Kasumi-1 (cell line): ENCODE measurements around the gene EML1.
"Not testable (repeated sequence)": the region's sequence is repeated elsewhere in the genome, so short reads cannot be mapped to it uniquely, and the experiment has no call there.

Experiments
- DNase-seq, 2 experiments: peaks; one replicate each; lab custom pipeline; 2025; lab: John Stamatoyannopoulos, UW

The EML1 gene

DNA sequence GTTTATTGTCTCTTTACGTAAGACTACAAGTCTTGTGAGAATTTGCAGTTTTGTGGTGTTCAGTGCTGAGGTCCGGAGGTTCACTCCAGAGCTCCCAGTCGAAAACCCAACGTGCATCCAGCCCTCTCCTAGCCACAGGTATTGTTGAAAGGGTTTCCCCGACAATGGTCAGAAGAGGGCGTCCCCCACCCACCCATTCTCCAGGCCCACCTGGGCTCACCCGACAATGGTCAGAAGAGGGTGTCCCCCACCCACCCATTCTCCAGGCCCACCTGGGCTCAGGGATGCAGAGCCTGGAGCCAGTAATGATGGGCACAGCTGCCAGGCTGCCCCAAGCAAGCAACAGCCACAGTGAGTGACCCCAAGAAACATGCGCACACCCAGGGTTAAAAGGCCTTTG, 145.2 kb downstream of the EML1 start:
- DNase-seq = no peak

DNA sequence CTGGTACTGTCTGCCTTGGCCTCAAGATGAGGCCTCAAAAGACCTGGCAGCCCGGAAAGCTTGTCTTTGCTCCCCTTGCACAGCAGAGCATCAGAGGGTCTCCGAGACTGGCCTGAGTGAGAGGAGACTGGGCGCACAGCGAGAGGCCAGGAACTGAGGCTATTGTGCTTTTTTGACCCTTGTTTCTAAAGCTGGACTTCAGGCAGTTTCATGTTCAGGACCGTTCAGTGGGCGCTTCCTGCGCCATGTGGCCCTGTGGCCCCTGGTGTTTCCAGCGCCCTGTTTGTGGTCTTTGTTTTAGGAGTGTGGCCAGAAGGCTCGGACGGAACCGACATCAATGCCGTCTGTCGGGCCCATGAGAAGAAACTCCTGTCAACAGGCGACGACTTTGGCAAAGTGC, 145.7 kb downstream of the EML1 start:
- DNase-seq = no peak

DNA sequence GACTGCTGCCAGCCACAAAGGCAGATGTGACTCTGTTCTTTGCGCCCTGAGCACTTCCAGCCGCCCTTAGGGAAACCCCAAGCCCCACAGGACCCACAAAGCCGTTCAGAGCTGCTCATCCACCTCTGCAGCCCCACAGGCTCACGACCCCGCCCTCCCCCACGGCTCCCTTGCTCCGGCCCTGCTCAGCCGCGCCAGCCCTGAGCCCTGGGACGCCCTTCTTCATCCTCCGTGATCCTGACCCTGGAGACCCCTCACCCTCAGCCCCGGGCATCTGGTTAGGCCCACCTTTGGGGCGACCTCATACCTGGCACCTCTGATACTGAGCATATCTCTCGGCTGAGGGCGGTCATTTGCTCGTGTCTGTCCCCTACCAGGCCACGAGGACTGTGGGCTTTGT, 146.2 kb downstream of the EML1 start:
- DNase-seq = no peak

DNA sequence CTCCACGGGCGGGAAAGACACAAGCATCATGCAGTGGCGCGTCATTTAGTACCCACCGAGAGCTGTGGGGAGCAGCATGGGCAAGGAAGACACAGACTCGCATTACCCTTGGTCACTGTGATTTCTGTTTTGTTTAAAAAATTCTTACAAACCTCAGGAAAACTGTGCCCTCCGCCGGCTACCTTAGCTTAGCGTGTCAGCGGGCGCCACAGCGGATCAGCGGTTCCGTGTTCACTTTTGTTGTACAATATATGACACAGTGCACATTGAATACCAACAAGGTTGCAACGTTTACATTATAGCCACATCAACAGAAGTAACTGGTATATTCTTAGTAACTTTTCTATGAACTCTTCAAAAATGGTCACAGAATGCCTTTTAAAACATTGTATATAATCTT, 146.9 kb downstream of the EML1 start:
- DNase-seq = no peak

DNA sequence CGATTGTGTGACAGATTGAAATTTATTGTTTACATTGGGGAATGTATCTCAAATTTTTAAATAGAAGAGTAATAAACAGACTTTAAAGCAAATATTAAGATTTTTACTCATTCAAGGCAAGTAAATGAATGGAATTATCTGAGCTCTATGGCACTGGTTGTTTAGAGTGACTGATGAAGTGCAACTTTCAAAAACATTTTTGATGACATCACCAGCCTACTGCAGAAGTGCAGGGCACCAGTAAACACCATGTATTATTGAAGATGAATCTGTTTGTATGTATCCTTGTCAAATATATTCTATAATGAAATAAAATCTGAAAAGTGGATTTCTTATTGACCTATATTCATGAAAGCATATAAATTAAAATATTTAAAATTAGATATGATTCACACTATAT, 148.0 kb downstream of the EML1 start:
- no peak for DNase-seq

DNA sequence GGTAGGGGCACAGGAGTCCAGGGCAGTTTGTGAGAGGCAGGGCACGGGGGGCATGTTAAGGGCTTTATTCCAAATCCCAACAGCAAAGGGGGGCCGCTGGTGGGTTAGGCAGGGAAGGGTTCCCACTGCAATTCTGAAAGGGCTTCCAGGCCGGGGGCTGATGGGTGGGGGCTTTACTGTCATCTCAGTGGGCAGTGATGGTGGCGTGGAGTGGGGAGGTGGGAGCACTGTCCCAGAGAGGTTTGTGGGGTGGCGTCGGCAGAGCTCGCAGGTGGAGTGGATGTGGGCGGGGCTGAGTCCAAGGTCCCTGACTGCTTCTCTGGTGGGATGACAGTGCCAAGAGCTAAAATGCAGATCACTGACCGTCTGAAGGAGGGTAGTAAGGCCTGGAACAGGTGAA, 150.4 kb downstream of the EML1 start:
- no peak for DNase-seq

DNA sequence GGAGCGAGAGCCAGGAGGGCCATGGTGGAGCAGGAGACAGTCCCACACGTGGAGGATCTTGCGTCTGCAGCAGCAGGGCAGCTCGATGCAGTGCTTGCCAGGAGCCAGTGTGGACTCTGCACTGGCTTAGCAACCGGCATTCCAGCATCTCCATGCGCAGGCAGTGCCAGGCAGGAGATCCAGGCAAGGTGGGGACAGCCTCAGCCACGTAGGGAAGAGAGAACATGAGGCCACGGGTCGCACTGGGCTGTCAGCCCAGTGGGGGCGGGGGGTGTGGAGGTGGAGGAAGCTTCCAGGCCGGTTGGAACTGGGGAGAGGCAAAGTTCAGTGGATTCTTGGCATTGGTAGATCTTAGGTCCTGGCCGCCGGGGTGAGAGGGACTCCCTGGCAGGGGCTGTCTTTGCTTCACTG, 151.0 kb downstream of the EML1 start:
- DNase-seq = no peak

DNA sequence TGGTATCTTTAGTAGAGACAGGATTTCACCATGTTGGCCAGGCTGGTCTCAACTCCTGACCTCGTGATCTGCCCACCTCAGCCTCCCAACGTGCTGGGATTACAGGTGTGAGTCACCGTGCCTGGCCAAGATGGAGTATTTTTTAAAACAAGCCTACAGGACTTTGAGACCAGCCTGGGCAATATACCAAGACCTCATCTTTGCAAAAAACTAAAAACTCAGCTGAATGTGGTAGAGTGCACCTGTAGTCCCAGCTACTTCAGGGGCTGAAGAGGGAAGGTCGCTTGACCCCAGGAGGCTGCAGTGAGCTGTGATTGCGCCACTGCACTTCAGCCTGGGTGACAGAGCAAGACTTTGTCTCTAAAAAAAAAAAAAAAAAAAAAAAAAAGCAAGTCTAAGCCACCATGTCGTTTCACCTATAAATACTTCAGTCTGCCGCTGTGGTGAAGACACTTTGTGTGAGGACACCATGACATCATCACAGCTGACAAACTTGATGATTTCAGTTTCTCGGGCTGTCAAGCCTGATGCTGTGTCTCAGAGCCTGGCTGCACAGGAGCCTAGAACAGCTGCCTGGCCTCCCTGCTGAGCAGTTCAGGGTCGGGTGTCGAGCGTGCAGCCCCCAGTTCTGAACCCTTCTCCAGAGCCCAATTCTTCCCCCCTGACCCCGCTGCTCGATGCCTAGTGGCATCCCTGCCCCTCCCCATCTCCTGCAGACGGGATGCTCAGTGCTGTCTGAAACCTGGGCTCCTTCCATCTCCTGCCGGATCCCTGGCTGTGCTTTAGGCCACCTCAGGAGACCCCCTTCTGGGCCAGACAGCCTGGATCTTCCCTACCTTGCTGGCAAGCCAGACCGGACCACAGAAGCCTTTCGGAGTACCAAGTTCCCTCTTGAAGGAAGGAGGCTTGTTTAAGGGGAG, 152.8 kb downstream of the EML1 start:
- no peak for DNase-seq

DNA sequence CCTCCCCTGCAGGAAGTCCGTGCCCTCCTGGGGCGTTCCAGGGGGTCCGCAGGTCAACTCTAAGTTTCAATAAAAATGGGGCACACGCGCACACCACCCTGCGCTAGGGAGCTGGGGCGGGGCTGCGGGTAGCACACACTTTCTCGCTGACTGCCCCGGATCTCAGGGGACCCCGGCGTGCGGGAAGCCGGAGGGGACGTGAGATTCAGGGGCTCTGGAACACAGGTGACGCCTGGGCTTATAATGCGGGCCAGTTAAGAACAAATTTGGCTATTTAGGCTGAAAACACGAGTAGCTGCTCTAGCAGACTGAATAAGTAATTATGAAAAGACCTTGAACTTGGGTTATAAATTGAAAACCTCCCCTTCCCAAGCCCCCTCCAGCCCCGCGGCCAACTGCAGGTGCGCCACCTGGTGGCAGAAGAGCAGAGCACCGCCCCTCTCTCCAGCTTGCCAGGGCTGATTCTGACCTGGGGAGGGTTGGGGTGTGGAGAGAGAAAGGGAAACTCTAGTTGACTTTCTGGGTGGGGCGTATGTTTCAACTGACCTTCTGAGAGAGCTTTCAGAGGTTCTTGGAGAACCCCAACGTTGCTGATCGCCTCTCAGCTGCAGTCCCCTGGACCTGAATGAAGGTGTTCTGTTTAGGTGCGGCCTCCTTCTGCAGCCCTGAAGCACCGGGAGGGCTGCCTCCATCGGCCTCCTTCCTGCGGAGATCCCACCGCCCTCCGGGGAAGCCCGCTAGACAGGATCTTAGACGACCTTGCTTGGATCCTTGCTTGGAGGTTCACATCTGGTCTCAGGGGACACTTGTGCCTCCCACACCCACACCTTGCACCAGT, 153.7 kb downstream of the EML1 start:
- DNase-seq = peak; percentile 22 to 23

DNA sequence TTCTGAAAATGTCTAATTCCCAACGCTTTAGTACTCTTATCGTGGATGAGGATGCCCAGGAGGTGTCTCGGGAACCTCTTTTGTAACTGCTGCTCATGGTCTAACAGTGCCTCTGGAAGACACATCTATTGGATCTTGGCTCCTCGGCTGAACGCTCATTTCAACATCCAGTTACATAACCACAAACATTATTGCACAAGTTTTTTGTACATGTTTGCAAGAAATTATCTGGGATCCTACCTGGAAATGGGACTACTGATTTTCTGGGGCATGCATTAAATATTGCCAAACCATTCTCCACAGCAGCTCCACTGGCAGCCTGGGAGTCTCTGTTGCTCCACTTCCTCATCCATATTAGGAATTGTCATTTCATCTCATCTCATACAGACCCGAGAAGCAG, 154.5 kb downstream of the EML1 start:
- DNase-seq = no peak

DNA sequence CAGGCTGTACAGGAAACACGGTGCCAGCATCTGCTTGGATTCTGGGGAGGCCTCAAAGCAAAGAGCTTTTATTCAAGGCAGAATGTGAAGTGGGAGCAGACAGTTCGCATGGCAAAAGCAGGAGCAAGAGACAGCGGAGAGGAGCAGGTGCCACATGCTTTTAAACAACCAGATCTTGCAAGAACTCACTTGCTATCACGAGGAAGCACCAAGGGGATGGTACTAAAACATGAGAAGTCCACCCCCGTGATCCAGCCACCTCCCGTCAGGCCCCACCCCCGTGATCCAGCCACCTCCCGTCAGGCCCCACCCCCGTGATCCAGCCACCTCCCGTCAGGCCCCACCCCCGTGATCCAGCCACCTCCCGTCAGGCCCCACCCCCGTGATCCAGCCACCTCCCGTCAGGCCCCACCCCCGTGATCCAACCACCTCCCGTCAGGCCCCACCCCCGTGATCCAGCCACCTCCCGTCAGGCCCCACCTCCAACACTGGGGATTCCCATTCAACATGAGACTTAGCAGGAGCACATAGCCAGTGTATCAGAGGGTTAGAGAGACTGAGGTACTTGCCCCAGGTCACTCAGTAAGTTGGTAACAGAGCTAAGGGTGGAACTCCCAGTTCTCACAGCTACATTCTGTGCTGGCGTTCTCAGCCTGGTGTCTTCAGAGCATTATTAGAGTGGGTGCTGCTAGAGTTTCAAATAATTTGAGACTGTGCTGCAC, 156.0 kb downstream of the EML1 start:
- not testable (repeated sequence) for DNase-seq

DNA sequence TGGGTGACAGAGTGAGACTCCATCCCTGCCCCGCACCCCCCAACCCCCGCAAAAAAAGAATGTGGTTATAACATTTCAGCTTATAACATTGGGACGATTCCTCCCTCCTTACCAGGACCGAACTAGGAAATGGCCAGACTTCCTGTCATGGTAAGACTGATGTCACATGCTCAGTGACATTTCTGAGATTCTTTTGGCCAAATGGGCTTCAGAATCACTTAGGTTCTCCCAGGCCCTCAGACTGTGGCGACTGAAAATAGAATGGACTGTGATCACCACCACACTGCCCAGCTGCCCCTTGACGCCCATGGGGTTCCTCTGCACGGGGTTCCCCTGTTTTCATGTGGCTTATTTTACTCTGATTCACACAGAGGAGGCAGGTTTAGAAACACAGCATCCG, 157.0 kb downstream of the EML1 start:
- DNase-seq = no peak

DNA sequence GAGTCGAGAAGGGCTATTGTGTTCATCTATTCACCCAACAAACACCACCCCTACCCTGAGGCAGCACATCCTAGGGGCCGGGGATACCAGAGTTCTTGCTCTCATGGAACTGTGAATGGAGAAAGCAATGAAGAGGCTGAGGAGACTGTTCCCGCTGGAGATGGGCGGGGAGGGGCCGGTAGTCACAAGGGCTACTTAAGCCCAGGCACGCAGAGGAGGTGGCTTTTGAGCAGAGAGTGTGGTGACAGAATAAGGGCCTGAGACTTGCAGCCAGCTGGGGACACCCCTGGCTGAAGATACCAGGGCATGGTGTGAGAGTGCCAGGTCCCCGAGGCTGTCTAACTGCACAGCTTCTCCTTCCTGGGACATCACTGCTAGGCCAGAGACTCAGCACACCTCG, 157.9 kb downstream of the EML1 start:
- no peak for DNase-seq

DNA sequence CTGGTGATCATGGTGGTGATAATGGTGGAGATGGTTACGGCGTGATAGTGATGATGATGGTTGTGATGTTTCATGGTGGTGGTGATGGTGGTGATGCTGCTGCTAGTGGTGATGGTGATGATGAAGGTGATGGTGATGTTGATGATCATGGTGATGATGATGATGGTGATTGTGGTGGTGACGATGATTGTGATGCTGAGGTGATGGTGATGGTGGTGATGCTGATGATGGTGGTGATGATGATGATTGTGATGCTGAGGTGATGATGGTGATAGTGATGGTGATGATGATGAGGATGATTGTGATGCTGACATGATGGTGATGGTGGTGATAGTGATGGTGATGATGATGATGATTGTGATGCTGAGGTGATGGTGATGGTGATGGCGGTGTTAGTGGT, 158.8 kb downstream of the EML1 start:
- DNase-seq = no peak

DNA sequence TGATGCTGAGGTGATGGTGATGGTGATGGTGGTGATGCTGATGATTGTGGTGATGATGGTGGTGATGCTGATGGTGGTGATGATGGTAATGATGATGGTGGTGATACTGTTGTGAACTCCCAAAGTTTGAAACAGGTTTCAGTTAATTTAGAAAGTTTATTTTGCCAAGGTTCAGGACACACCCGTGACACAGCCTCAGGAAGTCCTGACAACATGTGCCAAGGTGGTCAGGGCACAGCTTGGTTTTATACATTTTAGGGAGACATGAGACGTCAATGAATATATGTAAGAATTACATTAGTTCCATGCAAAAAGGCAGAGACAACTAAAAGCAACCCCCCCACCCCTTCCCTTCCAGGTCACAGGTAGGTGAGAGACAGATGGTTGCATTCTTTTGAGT, 159.2 kb downstream of the EML1 start:
- DNase-seq = no peak

DNA sequence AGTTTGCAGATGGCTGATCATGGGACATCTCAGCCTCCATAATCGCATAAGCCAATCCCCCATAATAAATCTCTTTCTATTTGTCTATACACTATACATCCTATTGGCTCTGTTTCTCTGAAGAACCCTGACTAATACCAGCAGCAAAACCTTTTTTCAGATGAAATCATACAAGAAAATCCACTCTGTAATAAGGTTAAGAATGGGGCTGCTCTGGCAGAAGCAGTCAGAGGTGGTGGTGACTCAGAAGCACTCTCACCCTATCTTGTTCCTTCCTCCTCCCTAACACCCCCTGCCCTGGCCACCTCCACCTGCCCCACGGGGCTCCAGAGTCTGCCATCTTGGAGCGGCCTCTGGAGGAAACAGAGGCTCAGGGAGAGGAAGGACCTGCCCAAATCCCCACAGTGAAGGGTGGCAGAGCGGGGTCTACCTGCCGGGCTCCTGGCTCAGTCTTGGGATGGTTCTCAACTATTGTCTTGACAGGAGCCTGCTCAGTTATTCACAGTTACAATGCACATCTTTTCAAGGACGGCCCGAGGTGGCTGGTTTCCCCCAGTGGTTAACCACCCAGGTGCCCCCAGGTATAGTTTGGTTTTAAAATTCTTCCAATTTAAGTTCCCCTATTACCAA, 162.7 kb downstream of the EML1 start:
- no peak for DNase-seq

DNA sequence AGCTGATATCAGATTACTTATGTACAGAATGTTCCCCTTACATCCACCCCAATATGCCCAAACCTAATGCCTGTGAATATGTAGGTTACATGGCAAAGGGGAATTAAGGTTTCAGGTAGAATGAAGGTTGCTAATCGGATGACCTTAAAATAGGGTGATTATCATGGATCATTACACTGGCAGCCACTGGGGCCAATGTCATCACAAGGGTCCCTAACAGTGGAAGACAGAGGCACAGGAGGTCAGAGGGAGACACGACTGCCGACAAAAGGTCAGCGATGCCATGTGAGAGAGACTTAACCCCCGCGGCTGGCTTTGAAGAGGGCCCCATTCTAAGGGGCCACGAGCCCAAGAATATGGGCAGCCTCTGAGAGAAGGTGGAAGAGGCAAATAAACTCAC, 165.2 kb downstream of the EML1 start:
- no peak for DNase-seq

DNA sequence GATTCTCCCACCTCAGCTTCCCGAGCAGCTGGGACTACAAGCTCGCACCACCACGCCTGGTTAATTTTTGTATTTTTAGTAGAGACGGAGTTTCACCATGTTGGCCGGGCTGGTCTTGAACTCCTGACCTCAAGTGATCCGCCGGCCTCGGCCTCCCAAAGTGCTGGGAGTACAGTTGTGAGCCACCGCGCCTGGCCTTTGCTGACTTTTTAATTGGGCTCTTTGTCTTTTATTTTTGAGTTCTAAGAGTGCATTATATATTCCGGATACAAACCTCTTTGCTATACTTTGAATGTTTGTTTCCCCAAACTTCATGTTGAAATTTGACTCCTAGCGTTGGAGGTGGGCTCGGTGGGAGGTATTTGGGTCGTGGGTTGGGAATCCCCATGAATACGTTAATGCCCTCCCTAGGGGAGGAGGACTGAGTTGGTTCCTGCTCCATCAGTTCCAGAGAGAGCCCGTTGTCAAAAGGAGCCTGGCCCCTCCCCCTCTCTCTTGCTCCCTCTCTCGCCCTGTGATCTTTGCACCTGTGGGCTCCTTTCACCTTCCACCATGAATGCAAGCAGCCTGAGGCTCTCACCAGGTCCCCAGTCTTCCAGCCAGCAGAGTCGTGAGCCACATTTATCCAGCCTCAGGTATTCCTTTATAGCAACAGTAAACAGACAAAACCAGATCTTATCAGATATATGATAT, 168.8 kb downstream of the EML1 start:
- no peak for DNase-seq

DNA sequence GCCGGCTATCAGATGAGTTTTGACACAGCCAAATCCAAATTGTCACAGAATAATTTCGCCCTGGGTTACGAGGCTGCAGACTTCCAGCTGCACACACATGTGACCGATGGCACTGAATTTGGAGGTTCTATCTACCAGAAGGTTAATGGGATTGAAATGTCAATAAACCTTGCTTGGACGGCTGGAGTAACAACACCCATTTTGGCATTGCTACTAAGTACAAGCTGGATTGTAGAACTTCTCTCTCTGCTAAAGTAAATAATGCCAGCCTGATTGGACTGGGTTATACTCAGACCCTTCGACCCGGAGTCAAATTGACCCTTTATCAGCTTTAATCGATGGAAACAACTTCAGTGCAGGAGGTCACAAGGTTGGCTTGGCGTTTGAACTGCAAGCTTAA, 171.8 kb downstream of the EML1 start:
- DNase-seq = no peak

DNA sequence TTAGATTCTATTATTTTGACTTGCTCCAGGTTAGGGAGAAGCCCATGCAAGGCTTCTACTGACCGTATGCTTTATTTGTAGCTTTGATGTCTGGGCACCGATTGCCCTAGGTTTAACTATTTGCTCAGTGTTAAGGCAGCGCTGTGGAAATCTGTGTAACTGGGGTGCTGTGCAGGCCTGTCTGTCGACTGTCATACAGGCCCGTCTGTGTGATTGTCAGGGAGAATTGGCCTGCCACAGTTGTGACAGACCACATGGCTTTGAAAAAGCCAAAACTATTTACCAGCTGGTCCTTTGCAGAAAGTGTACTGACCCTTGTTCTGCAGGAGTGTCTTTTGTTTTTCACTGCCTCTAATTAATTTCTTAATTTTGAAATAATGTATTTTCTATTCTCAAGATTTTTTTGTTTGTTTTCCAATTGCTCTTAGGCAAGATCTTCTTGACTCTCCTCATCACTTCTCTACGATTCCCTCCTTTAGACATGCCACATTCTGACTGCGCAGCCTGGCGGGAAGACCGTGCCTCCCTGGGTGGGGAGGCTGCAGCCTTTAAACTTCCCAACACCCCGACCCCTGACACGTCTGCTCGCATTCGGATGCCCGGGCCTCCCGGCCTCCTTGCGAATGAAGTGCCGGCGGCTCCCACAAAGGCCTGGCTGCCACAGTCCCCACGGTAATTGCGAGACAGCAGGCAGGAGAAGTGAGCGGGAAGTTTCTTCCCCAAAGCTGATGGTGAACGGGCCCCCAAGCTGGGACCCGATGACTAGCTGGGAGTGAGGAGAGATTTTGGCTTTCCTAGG, 173.0 kb downstream of the EML1 start:
- no peak for DNase-seq

DNA sequence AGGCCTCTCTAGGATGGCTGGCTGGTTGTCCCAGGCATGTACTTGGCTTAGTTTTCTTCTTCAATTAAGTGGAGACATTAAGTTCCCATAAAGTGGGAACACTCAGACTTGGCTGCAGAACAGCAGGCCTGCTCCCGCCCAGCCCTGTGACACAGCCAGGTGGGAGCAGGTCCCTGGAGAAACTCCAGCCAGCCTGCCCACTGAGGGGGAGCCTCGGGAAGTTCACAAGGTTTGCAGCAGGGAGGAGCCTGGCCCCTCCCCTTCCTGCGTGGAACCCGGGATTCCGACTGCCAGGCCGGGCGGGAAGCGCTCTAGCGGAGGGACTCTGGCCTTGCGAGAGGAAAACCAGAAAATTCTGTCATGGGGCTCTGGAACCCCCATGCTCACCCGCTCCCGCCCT, 173.7 kb downstream of the EML1 start:
- DNase-seq = no peak
